SK-N-SH treated with all-trans-retinoic acid at 6 μM for 48 hours (cell line): Measurements from ENCODE around the gene NFAM1.

ENCODE experiments used
- ATAC-seq: fragments of 200-7000 bp; cut with Tn5 transposase; 3 replicates; pipeline ENCODE4 v1.9.1; 2020; ENCODE audit warnings: mild to moderate bottlenecking, moderate library complexity
- ARNTL ChIP-seq: fragments of 450-650 bp; formaldehyde crosslinking; IDR thresholded peaks from 2 replicates; pipeline ENCODE4 v1.5.0; 2020; ENCODE audit warnings: low read depth, mild to moderate bottlenecking, moderate library complexity, borderline replicate concordance
- BACH2 ChIP-seq: fragments of 250-450 bp; sonication (Bioruptor Pico); IDR thresholded peaks from 2 replicates; pipeline ENCODE4 v1.9.0; 2021; ENCODE audit warnings: mild to moderate bottlenecking, borderline replicate concordance
- CSDC2 ChIP-seq: fragments of 250-450 bp; sonication (Bioruptor Pico); IDR thresholded peaks from 2 replicates; pipeline ENCODE4 v1.5.0; 2020; ENCODE audit warnings: mild to moderate bottlenecking, moderate library complexity
- GLIS3 ChIP-seq: fragments of 250-450 bp; sonication (Bioruptor Pico); IDR thresholded peaks from 2 replicates; pipeline ENCODE4 v1.5.0; 2020; ENCODE audit warnings: mild to moderate bottlenecking, moderate library complexity
- ISL1 ChIP-seq: fragments of 250-450 bp; sonication (Bioruptor Pico); IDR thresholded peaks from 2 replicates; pipeline ENCODE4 v2.1.2; 2022; ENCODE audit warnings: mild to moderate bottlenecking, moderate library complexity
- OSR1 ChIP-seq: fragments of 250-450 bp; sonication (Bioruptor Pico); IDR thresholded peaks from 2 replicates; pipeline ENCODE4 v1.8.0; 2022; ENCODE audit warnings: moderate library complexity, mild to moderate bottlenecking, inconsistent platforms
- PPARA ChIP-seq: fragments of 250-450 bp; sonication (Bioruptor Pico); IDR thresholded peaks from 2 replicates; pipeline ENCODE4 v1.5.0; 2020; ENCODE audit warnings: mild to moderate bottlenecking, borderline replicate concordance
- RARB ChIP-seq: fragments of 250-450 bp; sonication (Bioruptor Pico); IDR thresholded peaks from 2 replicates; pipeline ENCODE4 v1.8.0; 2021; ENCODE audit warnings: mild to moderate bottlenecking, moderate library complexity
- SNAI2 ChIP-seq: fragments of 250-450 bp; sonication (Bioruptor Pico); IDR thresholded peaks from 2 replicates; pipeline ENCODE4 v1.5.0; 2020; ENCODE audit warnings: mild to moderate bottlenecking, moderate library complexity
- TCF4 ChIP-seq: fragments of 250-450 bp; sonication (Bioruptor Pico); IDR thresholded peaks from 2 replicates; pipeline ENCODE4 v1.8.0; 2021; ENCODE audit warnings: mild to moderate bottlenecking, moderate library complexity, borderline replicate concordance
- TOX ChIP-seq: fragments of 250-450 bp; sonication (Bioruptor Pico); IDR thresholded peaks from 2 replicates; pipeline ENCODE4 v1.8.0; 2021; ENCODE audit warnings: mild to moderate bottlenecking, moderate library complexity, borderline replicate concordance
- ZC3H10 ChIP-seq: fragments of 250-450 bp; sonication (Bioruptor Pico); IDR thresholded peaks from 2 replicates; pipeline ENCODE4 v1.5.1; 2021; ENCODE audit warnings: mild to moderate bottlenecking, moderate library complexity
- ZFP3 ChIP-seq: fragments of 250-450 bp; sonication (Bioruptor Pico); IDR thresholded peaks from 2 replicates; pipeline ENCODE4 v1.5.0; 2020; ENCODE audit warnings: mild to moderate bottlenecking, moderate library complexity
- ZFP30 ChIP-seq: fragments of 450-650 bp; formaldehyde crosslinking; IDR thresholded peaks from 2 replicates; pipeline ENCODE4 v1.5.0; 2022; ENCODE audit warnings: mild to moderate bottlenecking, moderate library complexity
- ZNF565 ChIP-seq: fragments of 450-650 bp; formaldehyde crosslinking; conservative IDR thresholded peaks from 2 replicates; pipeline ENCODE4 v1.5.0; 2020; ENCODE audit warnings: low read depth, mild to moderate bottlenecking, moderate library complexity
- ZNF70 ChIP-seq: fragments of 450-650 bp; formaldehyde crosslinking; IDR thresholded peaks from 2 replicates; pipeline ENCODE4 v1.5.0; 2020; ENCODE audit warnings: mild to moderate bottlenecking, moderate library complexity
- TF ChIP-seq, protein P1 (sequence below): fragments of 250-450 bp; sonication (Bioruptor Pico); IDR thresholded peaks from 2 replicates; pipeline ENCODE4 v1.5.1; 2021; ENCODE audit warnings: mild to moderate bottlenecking, moderate library complexity
- TF ChIP-seq, protein P2 (sequence below): fragments of 250-450 bp; sonication (Bioruptor Pico); IDR thresholded peaks from 2 replicates; pipeline ENCODE4 v1.8.0; 2021; ENCODE audit warnings: low read depth, mild to moderate bottlenecking, moderate library complexity, borderline replicate concordance
- TF ChIP-seq, protein P3 (sequence below): fragments of 250-450 bp; sonication (Bioruptor Pico); IDR thresholded peaks from 2 replicates; pipeline ENCODE4 v1.8.0; 2020; ENCODE audit warnings: mild to moderate bottlenecking, moderate library complexity, borderline replicate concordance
- TF ChIP-seq, protein P4 (sequence below): fragments of 250-450 bp; sonication (Bioruptor Pico); IDR thresholded peaks from 2 replicates; pipeline ENCODE4 v1.5.0; 2020; ENCODE audit warnings: mild to moderate bottlenecking, moderate library complexity
- TF ChIP-seq, protein P5 (sequence below): fragments of 250-450 bp; sonication (Bioruptor Pico); IDR thresholded peaks from 2 replicates; pipeline ENCODE4 v1.5.1; 2020; ENCODE audit warnings: low read depth, mild to moderate bottlenecking, moderate library complexity

NFAM1 gene

DNA sequence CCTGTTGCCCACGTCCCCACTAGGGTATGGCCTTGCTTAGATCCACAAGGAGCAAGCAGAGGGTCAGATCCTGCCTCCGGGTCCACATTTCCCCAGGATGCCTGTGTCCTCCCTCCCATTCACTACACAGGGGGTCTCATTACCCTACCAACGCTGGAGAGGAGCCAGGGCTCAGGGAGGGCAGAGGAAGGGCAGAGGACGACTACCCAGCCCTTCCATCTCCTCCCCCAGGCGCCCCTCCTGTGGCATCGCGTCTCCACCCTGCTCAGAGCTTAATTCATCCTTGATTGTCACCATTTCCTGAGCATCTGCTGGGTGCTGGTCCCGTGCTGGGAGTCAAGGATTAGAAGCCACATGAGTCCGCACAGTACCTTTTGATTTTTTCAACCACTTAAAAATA lies 5.0 kb downstream of the NFAM1 start:
- TF ChIP-seq ZFP3 (CRISPR knock-in tag) = no peak
- no peak for TF ChIP-seq ZNF70 (CRISPR knock-in tag)
- TF ChIP-seq ZFP30 (CRISPR knock-in tag) = no peak
- no peak for TF ChIP-seq CSDC2 (CRISPR knock-in tag)
- TF ChIP-seq GLIS3 = no peak
- no peak for TF ChIP-seq TCF4 (CRISPR knock-in tag)
- TF ChIP-seq, protein P1, sequence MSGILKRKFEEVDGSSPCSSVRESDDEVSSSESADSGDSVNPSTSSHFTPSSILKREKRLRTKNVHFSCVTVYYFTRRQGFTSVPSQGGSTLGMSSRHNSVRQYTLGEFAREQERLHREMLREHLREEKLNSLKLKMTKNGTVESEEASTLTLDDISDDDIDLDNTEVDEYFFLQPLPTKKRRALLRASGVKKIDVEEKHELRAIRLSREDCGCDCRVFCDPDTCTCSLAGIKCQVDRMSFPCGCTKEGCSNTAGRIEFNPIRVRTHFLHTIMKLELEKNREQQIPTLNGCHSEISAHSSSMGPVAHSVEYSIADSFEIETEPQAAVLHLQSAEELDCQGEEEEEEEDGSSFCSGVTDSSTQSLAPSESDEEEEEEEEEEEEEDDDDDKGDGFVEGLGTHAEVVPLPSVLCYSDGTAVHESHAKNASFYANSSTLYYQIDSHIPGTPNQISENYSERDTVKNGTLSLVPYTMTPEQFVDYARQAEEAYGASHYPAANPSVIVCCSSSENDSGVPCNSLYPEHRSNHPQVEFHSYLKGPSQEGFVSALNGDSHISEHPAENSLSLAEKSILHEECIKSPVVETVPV (CRISPR knock-in tag) = no peak
- no peak for TF ChIP-seq OSR1 (CRISPR knock-in tag)
- no peak for TF ChIP-seq ARNTL (CRISPR knock-in tag)
- TF ChIP-seq ISL1 = no peak
- no peak for TF ChIP-seq SNAI2 (CRISPR knock-in tag)
- TF ChIP-seq ZC3H10 (CRISPR knock-in tag) = no peak
- TF ChIP-seq BACH2 (CRISPR knock-in tag) = no peak
- ATAC-seq = no peak

DNA sequence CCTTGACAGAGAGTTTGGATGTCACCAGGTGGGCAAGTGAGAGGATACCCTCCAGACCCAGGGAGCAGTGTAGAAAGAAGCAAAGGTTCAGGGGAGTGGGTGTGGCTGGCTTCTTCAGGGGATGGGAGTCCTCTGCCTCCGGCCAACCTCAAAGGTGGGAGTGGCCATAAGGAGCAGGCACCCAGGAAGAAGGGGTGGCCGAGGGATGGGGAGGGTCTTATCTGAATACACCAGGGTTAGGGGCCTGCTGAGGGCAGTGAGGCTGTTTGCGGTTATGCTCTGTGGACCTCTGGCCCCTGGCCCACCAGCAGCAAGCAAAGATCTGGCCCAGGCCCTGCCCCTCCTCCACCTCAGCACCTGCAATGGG lies 6.2 kb downstream of the NFAM1 start:
- TF ChIP-seq RARB (CRISPR knock-in tag) (no peak), ZFP30 (CRISPR knock-in tag) (no peak), ZNF565 (CRISPR knock-in tag) (no peak)
- TF ChIP-seq, protein P1 (CRISPR knock-in tag) = no peak
- TF ChIP-seq, protein P2, sequence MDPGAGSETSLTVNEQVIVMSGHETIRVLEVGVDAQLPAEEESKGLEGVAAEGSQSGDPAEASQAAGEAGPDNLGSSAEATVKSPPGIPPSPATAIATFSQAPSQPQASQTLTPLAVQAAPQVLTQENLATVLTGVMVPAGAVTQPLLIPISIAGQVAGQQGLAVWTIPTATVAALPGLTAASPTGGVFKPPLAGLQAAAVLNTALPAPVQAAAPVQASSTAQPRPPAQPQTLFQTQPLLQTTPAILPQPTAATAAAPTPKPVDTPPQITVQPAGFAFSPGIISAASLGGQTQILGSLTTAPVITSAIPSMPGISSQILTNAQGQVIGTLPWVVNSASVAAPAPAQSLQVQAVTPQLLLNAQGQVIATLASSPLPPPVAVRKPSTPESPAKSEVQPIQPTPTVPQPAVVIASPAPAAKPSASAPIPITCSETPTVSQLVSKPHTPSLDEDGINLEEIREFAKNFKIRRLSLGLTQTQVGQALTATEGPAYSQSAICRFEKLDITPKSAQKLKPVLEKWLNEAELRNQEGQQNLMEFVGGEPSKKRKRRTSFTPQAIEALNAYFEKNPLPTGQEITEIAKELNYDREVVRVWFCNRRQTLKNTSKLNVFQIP (CRISPR knock-in tag) = no peak
- TF ChIP-seq, protein P3, sequence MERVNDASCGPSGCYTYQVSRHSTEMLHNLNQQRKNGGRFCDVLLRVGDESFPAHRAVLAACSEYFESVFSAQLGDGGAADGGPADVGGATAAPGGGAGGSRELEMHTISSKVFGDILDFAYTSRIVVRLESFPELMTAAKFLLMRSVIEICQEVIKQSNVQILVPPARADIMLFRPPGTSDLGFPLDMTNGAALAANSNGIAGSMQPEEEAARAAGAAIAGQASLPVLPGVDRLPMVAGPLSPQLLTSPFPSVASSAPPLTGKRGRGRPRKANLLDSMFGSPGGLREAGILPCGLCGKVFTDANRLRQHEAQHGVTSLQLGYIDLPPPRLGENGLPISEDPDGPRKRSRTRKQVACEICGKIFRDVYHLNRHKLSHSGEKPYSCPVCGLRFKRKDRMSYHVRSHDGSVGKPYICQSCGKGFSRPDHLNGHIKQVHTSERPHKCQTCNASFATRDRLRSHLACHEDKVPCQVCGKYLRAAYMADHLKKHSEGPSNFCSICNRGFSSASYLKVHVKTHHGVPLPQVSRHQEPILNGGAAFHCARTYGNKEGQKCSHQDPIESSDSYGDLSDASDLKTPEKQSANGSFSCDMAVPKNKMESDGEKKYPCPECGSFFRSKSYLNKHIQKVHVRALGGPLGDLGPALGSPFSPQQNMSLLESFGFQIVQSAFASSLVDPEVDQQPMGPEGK (CRISPR knock-in tag) = no peak
- no peak for ATAC-seq

DNA sequence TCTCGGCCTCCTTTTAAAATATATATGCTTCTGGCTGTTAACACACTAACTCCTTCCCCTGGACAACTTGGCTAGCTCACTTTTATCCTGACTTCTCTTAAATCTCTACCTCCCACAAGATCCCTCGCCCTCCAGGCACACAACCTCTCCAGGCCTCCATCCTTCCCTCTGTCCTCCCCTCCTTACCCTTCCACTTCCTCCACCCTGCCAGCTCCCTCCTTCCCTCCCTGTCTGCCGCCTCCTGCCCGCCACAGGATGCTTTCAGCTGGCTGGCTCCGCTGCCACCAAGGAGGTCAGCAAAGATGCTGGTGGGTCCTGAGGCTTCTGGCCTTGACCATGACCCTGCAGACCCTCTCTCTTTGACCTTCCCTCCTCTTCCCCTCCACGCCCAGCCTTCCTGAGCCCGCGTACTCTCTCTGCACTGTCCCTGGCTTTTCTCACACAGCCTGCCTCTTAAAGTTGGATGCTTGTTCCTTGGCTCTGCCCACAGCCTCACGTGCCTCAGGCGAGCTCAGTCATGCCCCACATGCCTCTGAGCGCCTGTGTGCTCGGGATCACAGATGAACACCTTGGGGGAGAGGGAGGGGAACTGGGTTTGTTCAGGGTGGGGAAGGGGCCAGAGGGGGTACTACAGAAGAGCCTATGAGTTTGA lies 6.7 kb downstream of the NFAM1 start:
- no peak for ATAC-seq
- TF ChIP-seq BACH2 (CRISPR knock-in tag) = no peak
- TF ChIP-seq TOX = no peak
- no peak for TF ChIP-seq ARNTL (CRISPR knock-in tag)
- TF ChIP-seq ZFP3 (CRISPR knock-in tag) = no peak
- TF ChIP-seq PPARA (CRISPR knock-in tag) = no peak
- TF ChIP-seq, protein P2 (CRISPR knock-in tag) = no peak
- TF ChIP-seq GLIS3 = no peak
- TF ChIP-seq, protein P3 (CRISPR knock-in tag) = no peak
- TF ChIP-seq TCF4 (CRISPR knock-in tag) = no peak
- no peak for TF ChIP-seq CSDC2 (CRISPR knock-in tag)
- no peak for TF ChIP-seq OSR1 (CRISPR knock-in tag)
- TF ChIP-seq, protein P4, sequence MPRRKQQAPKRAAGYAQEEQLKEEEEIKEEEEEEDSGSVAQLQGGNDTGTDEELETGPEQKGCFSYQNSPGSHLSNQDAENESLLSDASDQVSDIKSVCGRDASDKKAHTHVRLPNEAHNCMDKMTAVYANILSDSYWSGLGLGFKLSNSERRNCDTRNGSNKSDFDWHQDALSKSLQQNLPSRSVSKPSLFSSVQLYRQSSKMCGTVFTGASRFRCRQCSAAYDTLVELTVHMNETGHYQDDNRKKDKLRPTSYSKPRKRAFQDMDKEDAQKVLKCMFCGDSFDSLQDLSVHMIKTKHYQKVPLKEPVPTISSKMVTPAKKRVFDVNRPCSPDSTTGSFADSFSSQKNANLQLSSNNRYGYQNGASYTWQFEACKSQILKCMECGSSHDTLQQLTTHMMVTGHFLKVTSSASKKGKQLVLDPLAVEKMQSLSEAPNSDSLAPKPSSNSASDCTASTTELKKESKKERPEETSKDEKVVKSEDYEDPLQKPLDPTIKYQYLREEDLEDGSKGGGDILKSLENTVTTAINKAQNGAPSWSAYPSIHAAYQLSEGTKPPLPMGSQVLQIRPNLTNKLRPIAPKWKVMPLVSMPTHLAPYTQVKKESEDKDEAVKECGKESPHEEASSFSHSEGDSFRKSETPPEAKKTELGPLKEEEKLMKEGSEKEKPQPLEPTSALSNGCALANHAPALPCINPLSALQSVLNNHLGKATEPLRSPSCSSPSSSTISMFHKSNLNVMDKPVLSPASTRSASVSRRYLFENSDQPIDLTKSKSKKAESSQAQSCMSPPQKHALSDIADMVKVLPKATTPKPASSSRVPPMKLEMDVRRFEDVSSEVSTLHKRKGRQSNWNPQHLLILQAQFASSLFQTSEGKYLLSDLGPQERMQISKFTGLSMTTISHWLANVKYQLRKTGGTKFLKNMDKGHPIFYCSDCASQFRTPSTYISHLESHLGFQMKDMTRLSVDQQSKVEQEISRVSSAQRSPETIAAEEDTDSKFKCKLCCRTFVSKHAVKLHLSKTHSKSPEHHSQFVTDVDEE (CRISPR knock-in tag) = no peak
- TF ChIP-seq RARB (CRISPR knock-in tag) = no peak
- TF ChIP-seq ZNF565 (CRISPR knock-in tag) = no peak
- TF ChIP-seq SNAI2 (CRISPR knock-in tag) = no peak
- TF ChIP-seq ISL1 = no peak
- TF ChIP-seq ZC3H10 (CRISPR knock-in tag) = no peak
- TF ChIP-seq, protein P5, sequence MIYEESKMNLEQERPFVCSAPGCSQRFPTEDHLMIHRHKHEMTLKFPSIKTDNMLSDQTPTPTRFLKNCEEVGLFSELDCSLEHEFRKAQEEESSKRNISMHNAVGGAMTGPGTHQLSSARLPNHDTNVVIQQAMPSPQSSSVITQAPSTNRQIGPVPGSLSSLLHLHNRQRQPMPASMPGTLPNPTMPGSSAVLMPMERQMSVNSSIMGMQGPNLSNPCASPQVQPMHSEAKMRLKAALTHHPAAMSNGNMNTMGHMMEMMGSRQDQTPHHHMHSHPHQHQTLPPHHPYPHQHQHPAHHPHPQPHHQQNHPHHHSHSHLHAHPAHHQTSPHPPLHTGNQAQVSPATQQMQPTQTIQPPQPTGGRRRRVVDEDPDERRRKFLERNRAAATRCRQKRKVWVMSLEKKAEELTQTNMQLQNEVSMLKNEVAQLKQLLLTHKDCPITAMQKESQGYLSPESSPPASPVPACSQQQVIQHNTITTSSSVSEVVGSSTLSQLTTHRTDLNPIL = no peak
